Myocyte (in vitro differentiated cells): Measurements from ENCODE around the gene NYAP1. TPM values are rescaled to one million over a fixed set of nuclear protein-coding genes. Genes with fewer than 3 reads are reported as not detected.
A peak's percentile ranks its signal among the peaks of the same experiment; 100 is the strongest.
"Not testable (repeated sequence)": the region's sequence is repeated elsewhere in the genome, so short reads cannot be mapped to it uniquely, and the experiment has no call there.

Experiments
- DNase-seq: peaks from one replicate; pipeline ENCODE4 v3.0.0-alpha.2; 2012; ENCODE audit warnings: low read depth
- total RNA-seq: library from RNA; depleted of rRNA; stranded (reverse); fragments of >200 nt; gene quantifications from 2 replicates; pipeline ENCODE4 v1.2.3, GENCODE V29; 2014

The NYAP1 gene
- total RNA-seq, 1 donor from 2014 or later = not detected

- no peak for DNase-seq
These were observed 2.3 kb upstream of the NYAP1 start for GRCh38 chr7:100481466-100481865.

- DNase-seq = no peak
These were observed 1.0 kb upstream of the NYAP1 start for GRCh38 chr7:100482728-100483089.

- peak; percentile 61 for DNase-seq
These were observed 521 bp upstream of the NYAP1 start for GRCh38 chr7:100483090-100483721.

GRCh38 chr7:100484673-100485045 lies 932 bp downstream of the NYAP1 start:
- DNase-seq = no peak

- DNase-seq = no peak
These were observed 1.7 kb downstream of the NYAP1 start for GRCh38 chr7:100485471-100485876.

GRCh38 chr7:100486111-100486636 lies 2.4 kb downstream of the NYAP1 start:
- no peak for DNase-seq

- DNase-seq = no peak
These were observed 3.2 kb downstream of the NYAP1 start for GRCh38 chr7:100486753-100487446.

GRCh38 chr7:100488333-100489095 lies 4.8 kb downstream of the NYAP1 start:
- DNase-seq = no peak

- no peak for DNase-seq
These were observed 5.4 kb downstream of the NYAP1 start for GRCh38 chr7:100489121-100489520.

GRCh38 chr7:100489824-100490223 lies 6.1 kb downstream of the NYAP1 start:
- peak; percentile 94 for DNase-seq

- DNase-seq = no peak
These were observed 6.9 kb downstream of the NYAP1 start for GRCh38 chr7:100490483-100491191.

GRCh38 chr7:100491192-100491578 lies 7.5 kb downstream of the NYAP1 start:
- no peak for DNase-seq

GRCh38 chr7:100492738-100493475 lies 9.2 kb downstream of the NYAP1 start:
- DNase-seq = no peak

GRCh38 chr7:100493476-100494264 lies 9.9 kb downstream of the NYAP1 start:
- no peak for DNase-seq

GRCh38 chr7:100496509-100496908 lies 12.8 kb downstream of the NYAP1 start:
- no peak for DNase-seq

- not testable (repeated sequence) for DNase-seq
These were observed 17.0 kb downstream of the NYAP1 start for GRCh38 chr7:100500743-100501142.

- not testable (repeated sequence) for DNase-seq
These were observed 20.3 kb downstream of the NYAP1 start for GRCh38 chr7:100504031-100504430.

GRCh38 chr7:100504887-100505611 lies 21.3 kb downstream of the NYAP1 start:
- no peak for DNase-seq

GRCh38 chr7:100506356-100506923 lies 22.7 kb downstream of the NYAP1 start:
- no peak for DNase-seq
